CD4-positive, alpha-beta memory T cell (primary cell): ENCODE measurements around the gene WDR91. TPM values are rescaled to one million over a fixed set of nuclear protein-coding genes. Genes with fewer than 3 reads are reported as not detected.
A peak's percentile ranks its signal among the peaks of the same experiment; 100 is the strongest.

Source experiments
- CTCF ChIA-PET: fragments of 350-600 bp; sonication (Branson Sonifier 250); formaldehyde crosslinking; loops from one replicate; lab custom pipeline; 2021; ENCODE audit warnings: inconsistent platforms; ENCODE audit not compliant: partially characterized antibody; lab: Charles Lee
- POLR2A ChIA-PET: fragments of 350-600 bp; sonication (Branson Sonifier 250); formaldehyde crosslinking; loops from one replicate; lab custom pipeline; 2021; ENCODE audit not compliant: partially characterized antibody; lab: Charles Lee
- DNase-seq, 5 donors: peaks; one replicate each; pipeline versions ENCODE4 v3.0.0 to v3.0.0-alpha.2; 2020 to 2022; ENCODE audit warnings: mixed read lengths in 1 of 5
- H3K27ac ChIP-seq: one replicate; pipeline ENCODE4 v1.7.0; 2013; ENCODE audit warnings: low read depth, low read length
- H3K27me3 ChIP-seq: 2 replicates; pipeline ENCODE4 v1.7.0; 2013; ENCODE audit warnings: mild to moderate bottlenecking, low read length, moderate library complexity; ENCODE audit not compliant: insufficient read depth
- H3K36me3 ChIP-seq: 2 replicates; pipeline ENCODE4 v1.7.0; 2013; ENCODE audit warnings: mild to moderate bottlenecking, low read length, moderate library complexity; ENCODE audit not compliant: insufficient read depth
- H3K4me1 ChIP-seq: 2 replicates; pipeline ENCODE4 v1.7.0; 2013; ENCODE audit warnings: mild to moderate bottlenecking, low read length, moderate library complexity; ENCODE audit not compliant: insufficient read depth
- H3K4me3 ChIP-seq, 2 donors: one replicate each; pipeline ENCODE4 v1.7.0; 2013; ENCODE audit warnings: low read length in 2 of 2, mild to moderate bottlenecking in 1 of 2
- H3K9me3 ChIP-seq, 2 donors: one replicate each; pipeline ENCODE4 v1.7.0; 2013; ENCODE audit warnings: low read length in 2 of 2, control low read depth in 1 of 2; ENCODE audit not compliant: control insufficient read depth in 1 of 2
- H3K27ac Mint-ChIP-seq, 7 donors: one replicate each; pipeline ENCODE4 v1.8.0; 2020 to 2021; ENCODE audit warnings: mixed read lengths in 7 of 7, mild to moderate bottlenecking in 6 of 7, inconsistent platforms in 3 of 7, moderate library complexity in 3 of 7
- H3K27me3 Mint-ChIP-seq, 2 donors: one replicate each; pipeline ENCODE4 v1.8.0; 2020 to 2021; ENCODE audit warnings: mixed read lengths in 2 of 2
- H3K36me3 Mint-ChIP-seq, 2 donors: one replicate each; pipeline ENCODE4 v1.8.0; 2020 to 2021; ENCODE audit warnings: mixed read lengths in 2 of 2, inconsistent platforms in 1 of 2, mild to moderate bottlenecking in 1 of 2
- H3K4me1 Mint-ChIP-seq, 4 donors: one replicate each; pipeline ENCODE4 v1.8.0; 2020 to 2021; ENCODE audit warnings: mixed read lengths in 4 of 4, mild to moderate bottlenecking in 1 of 4
- H3K4me3 Mint-ChIP-seq, 8 donors: one replicate each; pipeline ENCODE4 v1.8.0; 2020 to 2021; ENCODE audit warnings: mixed read lengths in 8 of 8, mild to moderate bottlenecking in 7 of 8, moderate library complexity in 6 of 8, inconsistent platforms in 3 of 8
- H3K9me3 Mint-ChIP-seq, 8 donors: one replicate each; pipeline ENCODE4 v1.8.0; 2020 to 2021; ENCODE audit warnings: mixed read lengths in 8 of 8, mild to moderate bottlenecking in 5 of 8, inconsistent platforms in 3 of 8, moderate library complexity in 1 of 8
- intact Hi-C: fragments of 100-400 bp; cut with micrococcal nuclease; formaldehyde crosslinking; loops from one replicate; pipeline ENCODE4 v1.15.1; 2023
- polyA plus RNA-seq, 2 donors: library from polyadenylated mRNA; unstranded; fragments of 300-500 nt; fragmentation: Illumina TruSeq; gene quantifications; one replicate each; pipeline ENCODE4 v1.2.3, GENCODE V29; 2021
- total RNA-seq, 2 experiments: library from RNA; stranded (reverse); gene quantifications; one replicate each; pipeline ENCODE4 v1.2.3, GENCODE V29; 2021

The WDR91 gene
- total and polyA plus RNA-seq, 4 experiments from 2014 or later = 2.3 to 29.4 (median 19.0) TPM

GRCh38 chr7:135152442-135152841 is 58.9 kb downstream of the WDR91 start:
- intact Hi-C loops = no loop called here
- H3K4me3 Mint-ChIP-seq = peak overlapping the region in 2 of 8 donors; percentile 2 to 68
- peak overlapping the region in 2 of 7 donors; percentile 8 to 12 for H3K27ac Mint-ChIP-seq
- H3K4me3 ChIP-seq = no peak overlapping the region
- no peaks in the 10 kb centered on the region for H3K36me3 ChIP-seq
- no peak for DNase-seq
- H3K27me3 Mint-ChIP-seq = no peaks in the 10 kb centered on the region
- H3K4me1 Mint-ChIP-seq = peaks cover 45 to 81% (median 64%) of the 10 kb centered on the region in 4 donors
- peaks cover 5 to 45% (median 41%) of the 10 kb centered on the region in 8 donors for H3K9me3 Mint-ChIP-seq
- H3K4me1 ChIP-seq = peaks cover 40% of the 10 kb centered on the region
- H3K27ac ChIP-seq = no peak overlapping the region
- H3K9me3 ChIP-seq = peaks cover 0 to 7% of the 10 kb centered on the region in 2 donors
- ChIA-PET POLR2A (interaction anchor here (7.2 kb wide), 1 partner anchor 15 kb away, joined by 215 read pairs; the partner anchor contains the start of gene CYREN), CTCF (interaction anchor here (6.2 to 6.4 kb wide), 2 partner anchors 15 to 165 kb away, joined by 60 to 113 read pairs; partner anchors contain the start of genes AGBL3 and CYREN)
- peaks cover 62 to 74% of the 10 kb centered on the region in 2 donors for H3K36me3 Mint-ChIP-seq
- H3K27me3 ChIP-seq = no peaks in the 10 kb centered on the region

- DNase-seq = no peak
- H3K27ac ChIP-seq = no peak overlapping the region
- H3K4me1 Mint-ChIP-seq = peaks cover 44 to 83% (median 62%) of the 10 kb centered on the region in 4 donors
Measured at GRCh38 chr7:135151533-135151932, 59.8 kb downstream of the WDR91 start.

GRCh38 chr7:135151132-135151531 is 60.2 kb downstream of the WDR91 start:
- ChIA-PET CTCF (interaction anchor here (1.0 to 6.4 kb wide), 4 partner anchors 9 to 197 kb away, joined by 3 to 113 read pairs (median 34); partner anchors contain the start of genes AGBL3 and CYREN), POLR2A (interaction anchor here (0.5 to 7.2 kb wide), 4 partner anchors 8 to 165 kb away, joined by 3 to 215 read pairs (median 40); partner anchors contain the start of genes AGBL3 and CYREN)
- no peak for DNase-seq
- H3K27ac ChIP-seq = no peak overlapping the region
- peak overlapping the region in 7 of 8 donors; percentile 30 to 96 (median 88) for H3K4me3 Mint-ChIP-seq
- peaks cover 50 to 62% of the 10 kb centered on the region in 2 donors for H3K36me3 Mint-ChIP-seq
- peaks cover 47 to 84% (median 65%) of the 10 kb centered on the region in 4 donors for H3K4me1 Mint-ChIP-seq
- no peaks in the 10 kb centered on the region for H3K36me3 ChIP-seq
- H3K4me1 ChIP-seq = peaks cover 50% of the 10 kb centered on the region
- H3K27ac Mint-ChIP-seq = peak overlapping the region in 6 of 7 donors; percentile 4 to 80 (median 69)
- intact Hi-C loops = no loop called here
- H3K4me3 ChIP-seq = no peak overlapping the region
- H3K27me3 Mint-ChIP-seq = no peaks in the 10 kb centered on the region
- H3K27me3 ChIP-seq = no peaks in the 10 kb centered on the region
- peaks cover 5 to 35% (median 31%) of the 10 kb centered on the region in 8 donors for H3K9me3 Mint-ChIP-seq
- peaks cover 0 to 7% of the 10 kb centered on the region in 2 donors for H3K9me3 ChIP-seq

More at GRCh38 chr7:135151533-135151932, 59.8 kb downstream of the WDR91 start:
- Mint-ChIP-seq H3K4me3 (peak overlapping the region in 7 of 8 donors; percentile 5 to 89 (median 60)), H3K36me3 (peaks cover 54 to 65% of the 10 kb centered on the region in 2 donors), H3K9me3 (peaks cover 5 to 39% (median 35%) of the 10 kb centered on the region in 8 donors), H3K27ac (peak overlapping the region in 6 of 7 donors; percentile 4 to 80 (median 69)), H3K27me3 (no peaks in the 10 kb centered on the region)
- intact Hi-C loops = no loop called here
- H3K4me3 ChIP-seq = no peak overlapping the region
- H3K27me3 ChIP-seq = no peaks in the 10 kb centered on the region
- H3K36me3 ChIP-seq = no peaks in the 10 kb centered on the region
- POLR2A ChIA-PET = interaction anchor here (0.5 to 7.2 kb wide), 4 partner anchors 7 to 165 kb away, joined by 3 to 215 read pairs (median 40); partner anchors contain the start of genes AGBL3 and CYREN
- peaks cover 0 to 7% of the 10 kb centered on the region in 2 donors for H3K9me3 ChIP-seq
- CTCF ChIA-PET = interaction anchor here (1.8 to 6.4 kb wide), 3 partner anchors 9 to 164 kb away, joined by 7 to 113 read pairs (median 60); partner anchors contain the start of genes AGBL3 and CYREN
- H3K4me1 ChIP-seq = peaks cover 46% of the 10 kb centered on the region

GRCh38 chr7:135150072-135150782 is 61.1 kb downstream of the WDR91 start:
- H3K4me3 ChIP-seq = no peak overlapping the region
- Mint-ChIP-seq H3K27me3 (no peaks in the 10 kb centered on the region), H3K4me3 (peak overlapping the region; percentile 49 to 96 (median 92)), H3K9me3 (peaks cover 5 to 26% (median 22%) of the 10 kb centered on the region in 8 donors), H3K36me3 (peaks cover 41 to 53% of the 10 kb centered on the region in 2 donors), H3K4me1 (peaks cover 54 to 88% (median 69%) of the 10 kb centered on the region in 4 donors), H3K27ac (peak overlapping the region in 5 of 7 donors; percentile 73 to 98 (median 90))
- no peak for DNase-seq
- no peaks in the 10 kb centered on the region for H3K9me3 ChIP-seq
- POLR2A ChIA-PET = interaction anchor here (0.6 to 7.2 kb wide), 3 partner anchors 9 to 23 kb away, joined by 3 to 215 read pairs (median 74); partner anchors contain the start of gene CYREN
- no peaks in the 10 kb centered on the region for H3K36me3 ChIP-seq
- H3K4me1 ChIP-seq = peaks cover 59% of the 10 kb centered on the region
- intact Hi-C loops = no loop called here
- H3K27ac ChIP-seq = no peak overlapping the region
- H3K27me3 ChIP-seq = no peaks in the 10 kb centered on the region
- CTCF ChIA-PET = interaction anchor here (1.0 to 6.4 kb wide), 4 partner anchors 10 to 196 kb away, joined by 3 to 113 read pairs (median 34); partner anchors contain the start of genes AGBL3 and CYREN

- Mint-ChIP-seq H3K27me3 (no peaks in the 10 kb centered on the region), H3K4me1 (peaks cover 44 to 78% (median 59%) of the 10 kb centered on the region in 4 donors), H3K36me3 (peaks cover 21 to 34% of the 10 kb centered on the region in 2 donors), H3K4me3 (peak within 1 kb of the TSS; percentile 85 to 96 (median 92)), H3K27ac (peak within 1 kb of the TSS; percentile 90 to 99 (median 98)), H3K9me3 (peaks cover 0 to 6% (median 4%) of the 10 kb centered on the region in 8 donors)
- peak within 1 kb of the TSS; percentile 90 for H3K27ac ChIP-seq
- H3K9me3 ChIP-seq = no peaks in the 10 kb centered on the region
- H3K4me3 ChIP-seq = peak within 1 kb of the TSS; percentile 48 to 67
- ChIA-PET CTCF (interaction anchor here (1.1 to 6.4 kb wide), 10 partner anchors 9 to 716 kb away, joined by 3 to 113 read pairs (median 5); partner anchors contain the start of genes AGBL3, CYREN and WDR91), POLR2A (interaction anchor here (0.7 to 7.2 kb wide), 11 partner anchors 11 to 831 kb away, joined by 3 to 215 read pairs (median 9); partner anchors contain the start of genes AGBL3, BPGM, CYREN and SLC35B4)
- no peaks in the 10 kb centered on the region for H3K36me3 ChIP-seq
- peaks cover 61% of the 10 kb centered on the region for H3K4me1 ChIP-seq
- peak; percentile 74 to 85 (median 80) for DNase-seq
- intact Hi-C loops = loop anchor here (1.0 to 5.0 kb wide), 5 partner anchors 21 to 831 kb away; partner anchors contain the start of genes AGBL3, BPGM, SLC35B4 and WDR91
- H3K27me3 ChIP-seq = no peaks in the 10 kb centered on the region
Measured at GRCh38 chr7:135147899-135148721, 63.2 kb downstream of the WDR91 start, which contains the start of gene TMEM140. Gene TMEM140 (plus strand): TSS chr7:135148072. CDS start chr7:135164442, 16,370 bp downstream.
